ENCODE measurements around the gene CHD9.

Gene CHD9

DNA sequence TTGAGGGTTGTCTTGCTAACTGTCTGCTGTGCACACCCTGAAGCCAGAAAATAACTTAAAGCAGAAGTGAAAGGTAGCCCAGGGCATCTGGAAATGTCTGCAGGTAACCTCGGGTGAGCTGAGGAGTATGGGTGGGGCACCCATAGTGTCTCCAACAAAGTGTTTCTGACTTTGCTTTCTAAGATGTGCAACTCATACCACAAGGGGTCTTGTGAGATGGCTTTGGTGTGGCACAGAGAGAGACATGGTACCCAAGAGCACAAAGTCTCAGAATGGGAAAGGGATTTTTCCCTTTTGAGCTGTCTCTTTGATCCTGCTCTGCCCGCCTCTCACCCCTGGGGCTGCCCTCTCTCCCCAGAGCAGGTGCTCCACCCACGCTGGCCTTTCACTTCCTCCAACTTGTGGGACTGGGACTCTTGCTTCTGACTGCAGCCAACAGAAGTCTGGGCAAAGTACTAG lies 6.9 kb downstream of the CHD9 start:
- TF ChIP-seq POLR2AphosphoS5 (IDR thresholded peaks at IDR 0.05; ENCODE audit: low read depth, low read length) = no peak
- TF ChIP-seq, protein P1, sequence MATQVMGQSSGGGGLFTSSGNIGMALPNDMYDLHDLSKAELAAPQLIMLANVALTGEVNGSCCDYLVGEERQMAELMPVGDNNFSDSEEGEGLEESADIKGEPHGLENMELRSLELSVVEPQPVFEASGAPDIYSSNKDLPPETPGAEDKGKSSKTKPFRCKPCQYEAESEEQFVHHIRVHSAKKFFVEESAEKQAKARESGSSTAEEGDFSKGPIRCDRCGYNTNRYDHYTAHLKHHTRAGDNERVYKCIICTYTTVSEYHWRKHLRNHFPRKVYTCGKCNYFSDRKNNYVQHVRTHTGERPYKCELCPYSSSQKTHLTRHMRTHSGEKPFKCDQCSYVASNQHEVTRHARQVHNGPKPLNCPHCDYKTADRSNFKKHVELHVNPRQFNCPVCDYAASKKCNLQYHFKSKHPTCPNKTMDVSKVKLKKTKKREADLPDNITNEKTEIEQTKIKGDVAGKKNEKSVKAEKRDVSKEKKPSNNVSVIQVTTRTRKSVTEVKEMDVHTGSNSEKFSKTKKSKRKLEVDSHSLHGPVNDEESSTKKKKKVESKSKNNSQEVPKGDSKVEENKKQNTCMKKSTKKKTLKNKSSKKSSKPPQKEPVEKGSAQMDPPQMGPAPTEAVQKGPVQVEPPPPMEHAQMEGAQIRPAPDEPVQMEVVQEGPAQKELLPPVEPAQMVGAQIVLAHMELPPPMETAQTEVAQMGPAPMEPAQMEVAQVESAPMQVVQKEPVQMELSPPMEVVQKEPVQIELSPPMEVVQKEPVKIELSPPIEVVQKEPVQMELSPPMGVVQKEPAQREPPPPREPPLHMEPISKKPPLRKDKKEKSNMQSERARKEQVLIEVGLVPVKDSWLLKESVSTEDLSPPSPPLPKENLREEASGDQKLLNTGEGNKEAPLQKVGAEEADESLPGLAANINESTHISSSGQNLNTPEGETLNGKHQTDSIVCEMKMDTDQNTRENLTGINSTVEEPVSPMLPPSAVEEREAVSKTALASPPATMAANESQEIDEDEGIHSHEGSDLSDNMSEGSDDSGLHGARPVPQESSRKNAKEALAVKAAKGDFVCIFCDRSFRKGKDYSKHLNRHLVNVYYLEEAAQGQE (IDR thresholded peaks at IDR 0.05; ENCODE audit: insufficient read depth in 1 of 2, low read depth in 2 of 2, low read length in 2 of 2) = no peak
- no peak for TF ChIP-seq TAF1 (IDR thresholded peaks at IDR 0.05; ENCODE audit: borderline replicate concordance, insufficient read depth, low read length)
- TF ChIP-seq SIN3A (IDR thresholded peaks at IDR 0.05; ENCODE audit: borderline replicate concordance, insufficient read depth, low read length) = no peak
- TF ChIP-seq FOXP2 (optimal IDR thresholded peaks at IDR 0.05; ENCODE audit: borderline replicate concordance, extremely low read depth, extremely low read length, insufficient read depth) = no peak

DNA sequence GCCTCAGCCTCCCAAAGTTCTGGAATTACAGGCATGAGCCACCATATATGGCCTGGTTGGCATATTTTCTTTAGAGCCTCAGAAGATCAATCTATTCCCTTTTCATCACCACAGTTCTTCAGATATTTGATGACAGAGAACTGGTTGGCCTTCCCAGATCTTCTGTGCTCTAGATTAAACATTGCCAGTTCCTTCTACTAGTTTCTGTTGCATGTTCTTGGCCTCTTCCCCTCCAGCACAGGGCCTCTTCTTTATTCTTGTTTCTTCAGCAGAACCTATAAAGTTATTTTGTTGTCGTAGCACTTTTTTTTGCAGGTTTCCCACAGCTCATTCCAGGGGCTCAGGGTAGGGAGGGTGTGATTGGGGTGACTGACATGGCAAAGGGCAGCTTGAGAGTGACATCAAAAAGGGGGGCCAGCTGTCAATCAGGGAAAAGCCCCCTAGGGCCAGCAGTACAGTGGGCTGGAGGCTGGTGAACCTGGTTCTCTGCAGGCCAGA lies 9.3 kb downstream of the CHD9 start:
- TF ChIP-seq SIN3A (IDR thresholded peaks at IDR 0.05; ENCODE audit: borderline replicate concordance, insufficient read depth, low read length) (no peak), POLR2AphosphoS5 (IDR thresholded peaks at IDR 0.05; ENCODE audit: low read depth, low read length) (no peak), TAF1 (IDR thresholded peaks at IDR 0.05; ENCODE audit: borderline replicate concordance, insufficient read depth, low read length) (no peak), FOXP2 (optimal IDR thresholded peaks at IDR 0.05; ENCODE audit: borderline replicate concordance, extremely low read depth, extremely low read length, insufficient read depth) (no peak)
- TF ChIP-seq, protein P1 (IDR thresholded peaks at IDR 0.05; ENCODE audit: insufficient read depth in 1 of 2, low read depth in 2 of 2, low read length in 2 of 2) = no peak

GRCh38 chr16:53065461-53066061 lies 10.8 kb downstream of the CHD9 start:
- no peak for TF ChIP-seq POLR2AphosphoS5 (IDR thresholded peaks at IDR 0.05; ENCODE audit: low read depth, low read length)
- no peak for TF ChIP-seq FOXP2 (optimal IDR thresholded peaks at IDR 0.05; ENCODE audit: borderline replicate concordance, extremely low read depth, extremely low read length, insufficient read depth)
- TF ChIP-seq, protein P1 (IDR thresholded peaks at IDR 0.05; ENCODE audit: insufficient read depth in 1 of 2, low read depth in 2 of 2, low read length in 2 of 2) = no peak
- no peak for TF ChIP-seq TAF1 (IDR thresholded peaks at IDR 0.05; ENCODE audit: borderline replicate concordance, insufficient read depth, low read length)
- no peak for TF ChIP-seq SIN3A (IDR thresholded peaks at IDR 0.05; ENCODE audit: borderline replicate concordance, insufficient read depth, low read length)

DNA sequence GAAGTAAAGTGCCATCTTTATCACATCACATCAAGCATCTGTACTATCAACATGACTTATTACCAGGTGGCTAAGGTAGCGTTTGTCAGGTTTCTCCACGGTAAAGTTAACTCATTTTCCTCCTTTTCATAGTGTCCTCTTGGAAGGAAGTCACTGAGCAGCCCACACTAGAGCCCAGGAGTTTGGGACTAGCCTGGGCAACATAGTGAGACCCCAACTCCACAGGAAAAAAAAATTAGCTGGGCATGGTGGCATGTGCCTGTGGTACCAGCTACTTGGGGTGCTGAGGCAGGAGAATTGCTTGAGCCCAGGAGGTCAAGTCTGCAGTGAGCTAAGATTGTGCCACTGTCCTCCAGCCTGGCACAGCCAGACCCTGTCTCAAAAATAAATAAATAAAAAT lies 12.9 kb downstream of the CHD9 start:
- TF ChIP-seq SIN3A (IDR thresholded peaks at IDR 0.05; ENCODE audit: borderline replicate concordance, insufficient read depth, low read length) = no peak
- TF ChIP-seq POLR2AphosphoS5 (IDR thresholded peaks at IDR 0.05; ENCODE audit: low read depth, low read length) = no peak
- TF ChIP-seq TAF1 (IDR thresholded peaks at IDR 0.05; ENCODE audit: borderline replicate concordance, insufficient read depth, low read length) = no peak

GRCh38 chr16:53068423-53068833 lies 13.6 kb downstream of the CHD9 start:
- TF ChIP-seq SIN3A (IDR thresholded peaks at IDR 0.05; ENCODE audit: borderline replicate concordance, insufficient read depth, low read length) (no peak), FOXP2 (optimal IDR thresholded peaks at IDR 0.05; ENCODE audit: borderline replicate concordance, extremely low read depth, extremely low read length, insufficient read depth) (no peak), POLR2AphosphoS5 (IDR thresholded peaks at IDR 0.05; ENCODE audit: low read depth, low read length) (no peak), TAF1 (IDR thresholded peaks at IDR 0.05; ENCODE audit: borderline replicate concordance, insufficient read depth, low read length) (no peak)
- TF ChIP-seq, protein P1 (IDR thresholded peaks at IDR 0.05; ENCODE audit: insufficient read depth in 1 of 2, low read depth in 2 of 2, low read length in 2 of 2) = no peak

Data from PFSK-1 (cell line).